DMS 273 (cell line): Measurements from ENCODE around the gene CNKSR1.

Experiments
- DNase-seq: peaks from one replicate; lab custom pipeline; 2025; ENCODE audit not compliant: unreplicated experiment; lab: John Stamatoyannopoulos, UW

The CNKSR1 gene

DNA sequence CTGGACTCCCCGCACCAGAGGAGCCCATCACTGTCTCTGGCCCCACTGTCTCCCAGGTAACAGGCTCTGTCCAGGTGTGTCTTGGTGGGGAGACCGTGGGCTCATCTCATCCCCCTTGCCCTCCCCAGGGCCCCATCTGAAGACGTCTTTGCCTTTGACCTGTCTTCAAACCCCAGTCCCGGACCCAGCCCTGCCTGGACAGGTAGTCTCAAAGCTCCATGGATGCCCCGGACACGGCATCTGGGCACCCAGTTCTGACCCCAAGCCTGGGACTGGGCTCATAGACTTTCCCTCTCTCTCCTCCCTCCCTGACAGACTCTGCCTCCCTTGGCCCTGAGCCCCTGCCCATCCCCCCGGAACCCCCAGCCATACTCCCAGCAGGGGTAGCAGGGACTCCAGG, 6.8 kb downstream of the CNKSR1 start:
- no peak for DNase-seq

DNA sequence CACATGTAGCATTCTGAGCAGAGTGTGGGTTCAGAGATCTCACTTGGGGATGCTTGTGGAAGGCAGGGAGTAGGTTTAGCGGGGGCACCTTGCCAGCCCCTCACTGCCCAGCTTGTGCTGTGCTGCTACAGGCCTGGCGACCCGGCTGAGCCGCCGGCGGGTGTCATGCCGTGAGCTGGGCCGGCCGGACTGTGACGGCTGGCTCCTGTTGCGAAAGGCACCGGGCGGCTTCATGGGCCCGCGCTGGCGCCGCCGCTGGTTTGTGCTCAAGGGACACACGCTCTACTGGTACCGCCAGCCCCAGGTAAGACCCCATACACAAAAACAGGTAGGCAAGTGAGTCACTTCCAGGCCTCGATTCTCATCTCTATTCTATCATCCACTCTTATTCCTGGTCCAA, 7.6 kb downstream of the CNKSR1 start:
- DNase-seq, result no peak

DNA sequence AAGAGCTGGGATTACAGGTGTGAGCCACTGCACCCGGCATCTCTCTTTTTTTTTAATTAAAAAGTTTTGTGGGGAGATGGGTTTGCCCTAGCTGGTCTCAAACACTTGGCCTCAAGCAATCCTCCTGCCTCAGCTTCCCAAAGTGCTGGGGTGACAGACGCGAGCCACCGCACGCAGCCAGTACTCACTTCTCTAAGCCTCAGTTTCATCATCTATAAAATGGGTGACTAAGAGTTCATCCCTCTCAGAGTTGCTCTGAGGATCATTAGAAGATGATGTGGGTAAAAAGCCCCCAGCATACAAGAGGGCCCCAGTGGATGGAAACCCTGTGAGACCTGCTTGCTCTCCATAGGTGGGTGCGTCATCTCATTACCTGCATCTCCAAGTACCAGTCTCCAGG, 10.6 kb downstream of the CNKSR1 start:
- DNase-seq, result no peak

DNA sequence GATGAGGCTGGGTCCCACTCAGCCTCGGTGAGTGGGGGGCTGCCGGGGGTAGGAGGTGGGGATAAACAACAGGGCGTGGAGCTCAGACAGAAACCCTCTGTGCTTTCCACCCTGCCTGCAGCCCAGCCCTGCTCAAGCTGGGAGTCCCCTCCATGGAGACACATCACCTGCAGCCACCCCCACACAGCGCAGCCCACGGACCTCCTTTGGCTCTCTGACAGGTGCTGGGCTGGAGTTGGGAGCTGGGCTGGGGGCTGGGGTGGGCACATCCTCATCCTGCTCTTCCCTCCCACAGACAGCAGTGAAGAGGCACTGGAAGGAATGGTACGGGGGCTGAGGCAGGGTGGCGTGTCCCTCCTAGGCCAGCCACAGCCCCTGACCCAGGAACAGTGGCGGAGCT, 11.2 kb downstream of the CNKSR1 start:
- DNase-seq, result no peak

DNA sequence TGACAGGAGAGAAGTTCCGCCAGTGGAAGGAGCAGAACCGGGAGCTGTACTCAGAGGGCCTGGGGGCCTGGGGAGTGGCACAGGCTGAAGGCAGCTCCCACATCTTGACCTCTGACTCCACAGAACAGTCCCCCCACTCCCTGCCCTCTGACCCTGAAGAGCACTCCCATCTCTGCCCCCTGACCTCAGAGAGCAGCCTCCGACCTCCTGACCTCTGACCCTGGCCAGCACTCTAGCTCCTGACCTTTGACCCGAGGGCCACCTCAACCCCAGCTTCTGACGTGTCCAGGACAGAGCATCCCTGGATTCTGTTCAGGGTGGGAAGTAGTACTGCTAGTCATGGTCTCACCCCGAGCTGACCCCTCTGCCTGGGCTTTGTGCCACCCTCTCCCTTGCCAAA, 12.0 kb downstream of the CNKSR1 start:
- DNase-seq, result no peak

DNA sequence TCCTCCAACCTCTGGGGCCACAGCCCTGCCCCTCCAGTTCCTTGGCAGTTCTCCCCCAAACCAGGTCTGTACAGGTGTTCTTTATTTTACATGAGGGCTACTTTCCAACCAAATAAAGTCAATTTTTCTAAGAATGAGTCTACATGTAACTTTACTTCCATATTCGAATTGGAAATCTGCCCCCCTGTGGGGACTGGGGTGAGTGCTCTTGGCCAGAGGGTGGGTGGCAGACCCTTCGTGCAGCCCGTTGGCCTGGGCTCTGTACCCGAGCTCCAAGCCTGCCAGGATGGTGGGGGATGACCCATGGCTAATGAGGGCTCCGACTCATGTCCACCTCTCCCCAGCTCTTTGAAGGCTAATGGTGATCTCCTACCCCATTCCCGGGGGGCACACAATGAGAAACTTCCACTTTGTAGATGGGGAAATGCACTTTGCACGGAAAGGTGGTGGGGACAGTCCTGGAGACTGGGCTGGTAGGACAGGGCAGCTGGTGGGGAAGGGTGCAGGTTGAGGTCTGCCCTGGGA, 12.5 kb downstream of the CNKSR1 start:
- peak; percentile 26 for DNase-seq

DNA sequence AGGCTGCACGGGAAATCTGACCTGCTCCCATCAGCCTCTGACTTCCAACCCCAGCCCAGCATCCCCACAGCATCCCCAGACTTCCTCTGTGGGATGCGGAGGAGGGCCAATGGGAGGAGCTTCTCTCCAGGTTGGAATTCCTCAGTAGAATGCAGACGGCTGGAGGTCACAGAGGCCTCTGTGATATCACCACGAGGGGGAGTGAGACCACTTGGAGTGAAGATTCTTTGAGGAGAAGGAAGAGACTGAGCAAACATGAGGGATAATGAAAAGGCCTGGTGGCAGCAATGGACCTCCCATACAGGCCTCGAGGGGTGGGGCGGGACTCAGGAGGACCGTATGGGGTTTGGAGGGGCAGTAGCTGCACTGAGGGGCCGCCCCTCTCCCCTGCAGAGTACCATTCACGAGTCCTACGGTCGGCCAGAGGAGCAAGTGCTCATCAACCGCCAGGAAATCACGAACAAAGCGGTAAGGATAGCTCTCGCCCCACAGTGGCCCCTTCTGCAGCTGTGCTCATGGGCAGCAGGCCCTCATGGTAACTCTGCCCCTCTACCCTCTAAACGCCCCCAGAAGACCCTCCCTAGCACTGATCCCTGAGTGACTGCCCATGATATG, 13.2 kb downstream of the CNKSR1 start, which contains the start of gene CATSPER4:
TSS of gene CATSPER4 (plus strand) at position 230 of the 615 bp plus-strand sequence. CDS start at position 256, 26 bp downstream.
- peak; percentile 73 for DNase-seq

DNA sequence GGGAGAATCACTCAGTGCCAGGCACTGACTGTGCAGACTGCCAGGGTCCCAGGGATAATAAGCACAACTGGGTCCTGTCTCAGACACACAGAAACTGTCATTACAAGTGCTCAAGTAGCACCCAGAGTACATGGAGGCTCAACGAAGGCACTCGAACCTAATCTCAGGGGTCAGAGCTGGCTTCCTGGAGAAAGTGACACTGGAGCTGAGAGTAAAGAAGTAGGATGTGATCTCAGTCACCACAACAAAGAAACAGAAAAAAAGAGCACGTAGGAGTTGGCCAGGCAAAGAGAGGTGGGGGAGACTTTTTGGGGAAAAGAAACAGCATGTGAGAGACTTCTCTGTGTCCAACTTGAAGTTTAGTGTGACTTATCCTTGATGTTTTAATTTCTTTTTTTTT, 14.4 kb downstream of the CNKSR1 start:
- DNase-seq, result no peak

DNA sequence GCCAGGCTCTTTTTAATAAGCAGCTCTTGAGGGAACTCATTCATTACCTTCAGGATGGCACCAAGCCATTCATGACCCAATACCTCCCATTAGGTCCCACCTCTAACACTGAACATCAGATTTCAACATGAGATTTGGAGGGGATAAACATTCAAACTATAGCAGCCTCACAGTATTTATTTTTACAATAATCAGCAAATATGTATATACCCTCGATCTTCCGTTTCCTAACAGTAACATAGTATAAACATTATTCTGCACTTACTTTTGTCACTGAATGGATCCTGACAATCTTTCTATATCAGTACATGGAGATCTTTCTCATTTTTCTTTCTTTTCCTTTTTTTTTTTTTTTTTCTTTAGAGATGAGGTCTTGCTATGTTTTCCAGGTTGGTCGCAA, 18.5 kb downstream of the CNKSR1 start:
- no peak for DNase-seq

DNA sequence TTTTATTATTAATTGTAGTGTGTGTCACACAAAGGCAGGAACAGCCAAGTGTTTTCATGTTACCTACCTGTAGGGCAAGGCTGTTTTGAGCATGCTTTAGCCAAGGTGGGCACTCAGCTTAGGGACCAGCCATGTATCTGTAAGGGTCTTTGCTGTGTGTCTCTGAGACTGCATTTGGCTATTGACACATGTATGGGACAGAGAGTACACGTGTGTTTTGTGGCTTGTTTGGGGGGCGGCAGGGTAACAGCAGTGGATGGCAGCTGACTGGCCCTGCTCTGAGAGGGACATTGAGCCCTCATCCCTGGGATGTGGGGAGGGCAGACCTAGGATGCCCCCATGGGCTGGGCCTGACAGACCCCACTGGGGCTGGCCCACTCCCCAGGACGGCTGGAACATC, 20.0 kb downstream of the CNKSR1 start:
- DNase-seq, result no peak

DNA sequence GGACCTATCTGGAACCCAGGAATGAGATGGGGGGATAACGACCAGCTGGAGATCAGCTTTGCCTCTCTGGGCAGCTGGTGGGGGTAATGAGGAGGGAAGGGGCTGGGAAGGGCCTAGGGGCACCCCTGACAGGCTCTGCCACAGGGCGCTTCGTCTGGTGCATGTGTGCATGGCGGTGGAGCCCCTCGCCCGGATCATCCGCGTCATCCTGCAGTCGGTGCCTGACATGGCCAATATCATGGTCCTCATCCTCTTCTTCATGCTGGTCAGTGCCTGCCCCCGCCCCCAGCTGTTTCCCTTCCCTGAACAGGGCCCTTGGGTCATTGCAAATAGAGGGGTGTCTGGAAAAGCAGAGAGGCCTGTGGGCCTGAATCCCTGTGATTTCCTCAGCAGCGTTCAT, 20.5 kb downstream of the CNKSR1 start:
- no peak for DNase-seq

DNA sequence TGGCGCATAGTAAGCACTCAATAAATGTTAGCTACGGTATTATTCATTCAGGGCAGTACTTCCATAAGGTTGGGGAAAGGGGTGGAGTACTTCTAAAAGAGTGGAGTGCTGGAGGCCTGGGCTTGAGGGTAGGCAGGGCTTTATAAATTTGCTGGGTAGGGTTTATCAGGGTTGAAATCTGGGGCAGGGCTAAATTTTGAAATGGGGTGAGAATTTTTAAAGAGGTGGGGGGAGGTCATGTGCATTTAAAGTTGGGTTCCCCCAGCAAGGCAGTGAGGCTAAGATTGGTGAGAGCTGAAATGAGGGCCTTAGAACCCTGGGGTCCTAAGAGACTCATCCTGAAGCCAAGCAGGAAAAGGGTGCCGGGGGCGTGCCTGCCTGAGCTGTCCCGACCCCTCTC, 23.1 kb downstream of the CNKSR1 start:
- DNase-seq, result no peak

DNA sequence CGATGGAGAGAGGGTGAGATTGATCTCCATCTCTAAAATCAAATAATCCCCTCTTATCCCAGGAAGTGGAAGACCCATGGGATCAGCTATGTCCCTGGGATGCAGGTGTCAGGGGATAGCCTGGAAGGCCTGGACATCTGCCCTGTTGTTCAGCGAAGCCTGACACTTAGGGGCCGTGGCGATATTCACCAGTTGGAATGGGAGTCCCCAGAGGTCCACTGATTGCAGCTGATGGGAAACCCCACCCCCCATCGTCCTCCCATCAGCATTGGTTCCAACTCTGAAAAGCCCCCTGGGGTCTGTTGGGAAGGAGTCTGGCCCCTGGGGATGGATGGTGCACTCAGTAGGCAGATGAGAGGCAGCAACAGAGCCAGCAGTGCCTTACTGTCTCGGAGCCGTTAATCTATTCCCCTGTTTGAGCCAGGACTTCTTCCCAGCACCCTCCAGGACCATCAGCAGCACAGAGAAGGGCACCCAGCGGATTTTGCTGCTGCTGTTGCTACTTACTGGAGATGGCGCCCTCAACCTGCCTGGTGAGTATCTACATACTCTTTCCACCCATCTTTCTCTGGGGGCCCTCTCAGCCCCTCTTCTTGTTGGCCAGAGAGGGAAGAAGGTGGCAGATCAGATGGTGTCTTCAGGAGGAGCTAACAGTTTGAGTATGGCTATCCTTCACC, 26.5 kb downstream of the CNKSR1 start:
- no peak for DNase-seq

DNA sequence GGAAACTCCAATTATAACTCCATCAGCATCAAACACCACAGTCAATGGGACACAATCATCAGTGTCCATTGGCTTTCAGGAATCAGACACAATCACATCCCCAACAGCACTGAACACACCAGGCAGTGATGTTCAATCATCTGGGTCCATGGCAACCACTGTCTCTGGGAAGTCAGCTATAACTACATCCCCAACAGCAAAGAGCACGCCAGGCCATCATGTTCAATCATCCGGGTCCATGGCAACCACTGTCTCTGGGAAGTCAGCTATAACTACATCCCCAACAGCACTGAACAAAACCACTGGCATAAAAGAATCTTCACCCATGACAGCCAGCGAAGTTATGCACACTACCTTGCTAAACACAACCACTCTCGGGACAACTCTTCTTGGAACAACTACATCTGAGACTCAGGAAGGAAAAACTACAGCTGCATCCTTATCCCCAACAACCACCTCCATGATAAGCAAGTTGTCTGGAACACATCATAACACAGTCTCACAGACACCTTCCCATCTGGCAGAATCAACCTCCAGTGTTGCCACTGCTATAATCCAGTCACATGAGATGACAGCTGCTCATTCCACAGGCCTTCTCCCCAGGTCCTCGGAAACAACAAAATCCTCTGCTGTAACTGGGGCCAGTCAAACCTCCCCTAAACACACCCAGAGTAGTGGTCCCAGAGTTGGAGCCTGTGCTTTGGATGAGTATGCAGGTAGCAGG, 33.0 kb downstream of the CNKSR1 start:
- DNase-seq, result peak; percentile 51

DNA sequence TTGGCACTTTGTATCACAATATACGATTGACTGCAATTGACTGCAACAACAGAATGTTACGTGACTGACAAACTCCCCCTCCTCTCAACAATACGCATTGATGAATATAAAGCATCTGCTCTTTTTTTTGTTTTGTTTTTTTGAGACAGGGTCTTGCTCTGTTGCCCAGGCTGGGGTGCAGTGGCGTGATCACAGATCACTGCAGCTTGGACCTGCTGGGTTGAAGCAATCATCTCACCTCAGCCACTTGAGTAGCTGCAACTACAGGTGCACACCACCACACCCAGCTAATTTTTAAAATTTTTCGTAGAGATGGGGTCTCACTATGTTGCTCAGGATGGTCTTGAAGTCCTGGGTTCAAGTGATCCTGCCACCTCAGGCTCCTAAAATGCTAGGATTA, 35.4 kb downstream of the CNKSR1 start:
- DNase-seq, result no peak

DNA sequence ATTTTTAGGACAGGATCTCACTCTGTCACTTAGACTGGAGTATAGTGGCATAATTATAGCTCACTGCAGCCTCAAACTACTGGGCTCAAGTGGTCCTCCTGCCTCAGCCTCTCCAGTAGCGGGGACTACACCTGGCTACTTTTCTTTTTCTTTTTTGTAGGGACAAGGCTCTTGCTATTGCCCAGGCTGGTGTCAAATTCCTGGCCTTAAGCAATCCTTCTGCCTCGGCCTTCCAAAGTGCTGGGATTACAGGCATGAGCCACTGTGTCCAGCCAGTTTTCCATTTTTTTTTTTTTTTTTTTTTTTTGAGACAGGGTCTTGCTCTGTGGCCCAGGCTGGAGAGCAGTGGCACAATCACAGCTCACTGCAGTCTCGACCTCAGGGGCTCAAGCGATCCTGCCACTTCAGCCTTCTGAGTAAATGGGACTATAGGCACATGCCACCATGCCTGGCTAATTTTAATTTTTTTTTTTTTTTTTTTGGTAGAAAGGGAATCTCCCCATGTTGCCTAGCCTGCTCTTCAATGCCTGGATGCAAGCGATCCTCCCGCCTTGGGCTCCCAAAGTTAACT, 36.1 kb downstream of the CNKSR1 start:
- DNase-seq, result no peak

DNA sequence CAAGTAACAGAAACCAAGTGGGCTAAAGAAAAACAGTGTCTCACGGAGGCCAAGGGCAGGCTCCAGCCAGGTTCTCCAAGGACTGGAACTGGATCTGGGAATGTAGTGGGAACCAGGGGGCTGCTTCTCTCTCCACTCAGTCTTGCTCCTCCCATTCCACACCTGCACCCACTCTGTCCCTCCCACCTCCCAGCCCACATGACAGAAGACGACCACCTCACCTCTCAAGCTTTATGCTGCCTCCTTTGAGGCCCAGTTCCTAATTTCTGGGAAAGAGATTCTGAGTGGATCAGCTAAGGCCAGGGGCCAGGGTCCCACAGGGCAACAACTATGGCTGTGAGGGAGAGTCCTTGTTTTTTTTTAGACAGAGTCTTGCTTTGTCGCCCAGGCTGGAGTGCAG, 38.0 kb downstream of the CNKSR1 start:
- no peak for DNase-seq

DNA sequence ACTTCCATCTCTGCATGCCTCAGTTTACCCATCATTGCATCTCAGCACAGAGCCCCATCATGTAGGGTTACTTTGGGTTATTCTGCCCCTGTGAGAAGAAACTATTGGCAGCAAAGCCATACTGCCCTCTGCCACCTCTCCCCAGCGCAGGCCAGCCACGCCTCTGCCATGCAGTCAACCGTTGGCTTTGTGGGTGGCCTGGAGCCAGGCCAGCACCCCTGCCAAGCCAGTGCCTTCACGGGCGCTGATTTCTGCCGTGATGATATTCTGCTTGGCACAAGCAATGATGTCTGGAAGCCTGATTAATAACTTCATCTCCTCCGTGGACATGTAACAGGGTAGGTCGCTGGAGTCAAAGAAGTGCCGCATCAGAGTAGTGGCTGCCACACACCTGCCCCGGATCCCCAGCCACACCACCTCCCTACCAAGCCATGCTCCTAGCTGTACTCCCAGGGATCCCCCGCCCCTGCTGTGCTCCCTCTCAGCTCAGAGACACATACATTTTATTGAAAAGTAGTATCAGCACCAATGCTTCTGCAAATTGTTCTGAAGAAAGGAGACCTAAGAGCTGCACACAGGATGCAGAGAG, 41.7 kb downstream of the CNKSR1 start:
- peak; percentile 31 for DNase-seq

DNA sequence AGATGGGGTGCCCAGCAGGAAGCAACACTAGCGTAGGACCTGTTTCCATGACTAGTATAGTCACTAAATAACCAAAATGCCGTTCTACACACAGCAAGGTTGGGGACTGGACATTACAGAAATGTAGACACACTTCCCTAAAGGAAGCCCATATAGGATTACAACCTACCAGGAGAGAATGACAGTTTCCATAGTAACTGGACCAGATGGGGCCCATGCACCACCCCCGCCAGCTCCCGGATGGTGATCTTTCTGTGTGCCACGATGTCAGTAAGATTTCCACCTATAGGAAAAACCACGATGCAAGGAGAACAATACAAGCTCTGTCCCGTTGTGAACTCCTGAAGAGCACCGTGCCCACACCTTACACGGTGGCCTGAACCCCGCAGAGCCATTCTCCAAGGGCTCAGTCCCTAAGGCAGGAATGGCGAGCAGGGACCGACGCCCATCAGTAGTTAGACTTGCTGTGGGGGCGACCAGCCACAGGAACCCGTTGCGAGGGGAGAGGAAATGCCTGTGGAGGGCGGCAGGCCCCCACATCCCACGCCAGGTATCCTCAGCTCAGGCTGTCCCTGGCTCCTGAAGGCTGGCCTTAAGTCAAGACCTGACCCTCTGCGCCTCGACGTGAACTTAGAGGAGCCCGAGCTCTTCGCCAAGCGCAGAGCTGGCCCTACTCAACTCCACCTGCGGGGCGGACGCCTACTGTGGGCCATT, 43.1 kb downstream of the CNKSR1 start:
- DNase-seq, result peak; percentile 89

DNA sequence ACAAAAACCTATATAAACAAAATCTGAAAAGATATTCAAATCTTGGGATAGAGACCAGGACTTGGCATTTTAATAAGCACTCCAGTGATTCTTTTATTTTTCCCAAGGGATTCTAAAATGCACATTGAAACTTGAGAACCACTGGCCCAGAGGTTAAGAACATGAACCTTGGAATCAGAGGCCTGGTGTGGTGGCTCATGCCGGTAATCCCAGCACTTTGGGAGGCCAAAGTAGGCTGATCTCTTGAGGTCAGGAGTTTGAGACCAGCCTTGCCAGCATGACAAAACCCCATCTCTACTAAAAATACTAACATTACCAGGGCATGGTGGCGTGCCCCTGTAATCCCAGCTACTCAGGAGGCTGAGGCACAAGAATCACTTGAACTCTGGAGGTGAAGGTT, 43.8 kb downstream of the CNKSR1 start:
- peak; percentile 37 for DNase-seq

DNA sequence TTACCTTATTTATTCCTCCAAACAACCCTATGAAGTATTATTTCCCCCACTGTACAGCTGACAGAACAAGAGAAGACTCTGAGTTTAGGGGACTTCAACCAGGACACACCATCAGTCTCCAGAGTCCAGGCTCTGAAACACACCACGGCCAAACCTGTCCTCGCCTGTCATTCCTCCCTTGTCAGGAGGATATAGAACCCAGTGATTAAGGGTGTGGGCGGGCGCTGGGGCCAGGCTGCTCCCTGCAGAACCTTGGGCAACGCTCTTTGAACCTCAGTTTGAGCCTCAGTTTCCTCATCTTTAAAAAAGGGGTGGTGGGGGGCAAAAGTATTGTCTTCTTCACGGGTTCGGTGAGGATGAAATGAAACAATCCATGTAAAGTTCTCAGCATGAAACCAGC, 47.3 kb downstream of the CNKSR1 start:
- DNase-seq, result no peak
